ENCODE data around the gene RAB36.

The RAB36 gene, protein sequence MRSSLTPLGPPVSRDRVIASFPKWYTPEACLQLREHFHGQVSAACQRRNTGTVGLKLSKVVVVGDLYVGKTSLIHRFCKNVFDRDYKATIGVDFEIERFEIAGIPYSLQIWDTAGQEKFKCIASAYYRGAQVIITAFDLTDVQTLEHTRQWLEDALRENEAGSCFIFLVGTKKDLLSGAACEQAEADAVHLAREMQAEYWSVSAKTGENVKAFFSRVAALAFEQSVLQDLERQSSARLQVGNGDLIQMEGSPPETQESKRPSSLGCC

DNA sequence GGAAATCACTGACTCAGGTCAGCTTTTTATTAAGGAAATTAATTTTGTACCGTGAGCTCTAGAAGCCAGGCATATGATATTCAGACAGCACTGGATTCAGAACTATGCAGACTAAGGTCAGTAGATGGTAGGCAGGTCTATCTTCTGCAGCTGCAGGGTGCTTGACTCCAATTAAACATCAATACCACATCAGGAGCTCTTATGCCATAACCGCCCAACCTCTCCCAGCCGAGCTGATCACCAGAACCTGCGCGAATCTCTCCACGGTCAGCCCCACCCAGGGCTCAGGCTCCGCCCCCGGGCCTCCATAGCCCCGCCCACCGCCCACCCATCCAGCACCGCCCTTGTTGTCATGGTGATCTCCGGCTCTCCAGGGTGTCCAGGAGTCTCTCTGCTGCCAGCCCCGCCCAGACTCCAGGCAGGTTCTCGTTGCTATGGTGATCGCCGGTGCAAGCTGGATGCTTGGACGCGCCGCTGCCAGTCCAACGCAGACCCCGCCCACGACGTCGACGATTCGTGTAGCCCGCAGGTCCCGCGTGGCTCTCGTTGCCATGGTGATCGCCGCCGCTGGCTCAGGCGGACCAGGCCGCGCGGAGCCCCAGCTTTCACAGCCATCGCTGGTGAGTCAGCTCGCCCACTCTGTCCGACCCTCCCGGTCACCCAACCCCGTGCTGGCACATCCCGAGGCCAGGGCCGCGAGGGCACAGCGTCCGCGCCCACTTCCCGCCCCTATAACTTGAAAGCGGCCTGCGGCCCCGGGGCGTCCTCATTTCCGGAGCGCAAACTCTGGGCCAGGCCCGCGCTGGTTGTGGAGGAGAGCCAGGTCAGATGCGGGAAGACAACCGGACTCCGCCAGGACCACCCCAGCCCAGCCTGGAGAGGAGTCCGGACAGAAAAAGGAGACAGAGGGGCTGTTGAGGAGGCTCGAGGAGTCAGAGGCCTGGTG lies at the start of gene RAB36:
TSS of gene RAB36 (plus strand) at position 546 of the 946 bp plus-strand sequence. CDS start 1,140 bp downstream, outside the sequence.
- peak; percentile 77 for DNase-seq

DNA sequence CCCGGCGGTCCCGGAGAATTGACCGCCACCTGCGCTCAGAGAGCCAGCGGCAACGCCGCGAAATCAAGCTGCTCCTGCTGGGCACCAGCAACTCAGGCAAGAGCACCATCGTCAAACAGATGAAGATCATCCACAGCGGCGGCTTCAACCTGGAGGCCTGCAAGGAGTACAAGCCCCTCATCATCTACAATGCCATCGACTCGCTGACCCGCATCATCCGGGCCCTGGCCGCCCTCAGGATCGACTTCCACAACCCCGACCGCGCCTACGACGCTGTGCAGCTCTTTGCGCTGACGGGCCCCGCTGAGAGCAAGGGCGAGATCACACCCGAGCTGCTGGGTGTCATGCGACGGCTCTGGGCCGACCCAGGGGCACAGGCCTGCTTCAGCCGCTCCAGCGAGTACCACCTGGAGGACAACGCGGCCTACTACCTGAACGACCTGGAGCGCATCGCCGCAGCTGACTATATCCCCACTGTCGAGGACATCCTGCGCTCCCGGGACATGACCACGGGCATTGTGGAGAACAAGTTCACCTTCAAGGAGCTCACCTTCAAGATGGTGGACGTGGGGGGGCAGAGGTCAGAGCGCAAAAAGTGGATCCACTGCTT lies 49.4 kb upstream of the RAB36 start:
- no peak for DNase-seq

DNA sequence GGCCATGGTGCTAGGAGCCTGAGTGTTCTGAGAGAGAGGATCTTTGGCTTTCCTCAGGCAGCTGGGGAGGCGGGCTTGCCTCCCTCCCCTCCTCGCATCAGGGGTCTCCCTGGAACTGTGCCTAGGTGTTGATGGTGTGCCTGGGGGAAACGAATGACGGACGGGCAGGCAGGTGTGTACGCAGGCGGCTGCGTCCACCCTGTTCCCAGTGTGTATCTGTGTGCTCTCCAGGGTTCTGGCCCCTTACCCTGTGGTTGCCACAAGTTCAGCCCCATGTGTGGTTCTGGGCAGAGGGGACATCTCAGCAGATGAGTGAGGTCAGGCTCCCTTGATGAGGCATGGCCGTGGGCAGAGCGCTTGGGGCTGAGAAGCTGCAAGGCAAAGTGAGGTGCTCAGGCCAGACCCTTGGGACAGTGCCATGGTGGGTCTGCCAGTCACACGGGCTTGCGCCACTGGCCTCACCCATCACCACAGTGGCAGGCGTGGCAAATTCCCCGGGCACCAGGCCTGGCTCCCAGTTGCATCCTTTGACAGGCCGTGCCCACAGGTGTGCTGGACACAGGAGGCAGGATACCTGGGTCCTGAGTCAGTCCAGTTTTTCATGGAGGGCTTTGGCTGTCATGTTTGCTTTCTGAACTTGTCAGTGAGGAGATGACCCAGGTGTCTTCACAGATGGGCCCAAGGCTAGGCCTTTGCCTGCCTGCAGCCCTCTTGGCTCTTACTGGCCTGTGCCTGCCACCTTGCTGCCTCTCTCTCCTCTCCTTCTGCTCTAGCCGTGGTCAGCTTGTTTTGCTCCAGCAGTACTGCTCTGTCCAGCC lies 47.7 kb upstream of the RAB36 start:
- no peak for DNase-seq

DNA sequence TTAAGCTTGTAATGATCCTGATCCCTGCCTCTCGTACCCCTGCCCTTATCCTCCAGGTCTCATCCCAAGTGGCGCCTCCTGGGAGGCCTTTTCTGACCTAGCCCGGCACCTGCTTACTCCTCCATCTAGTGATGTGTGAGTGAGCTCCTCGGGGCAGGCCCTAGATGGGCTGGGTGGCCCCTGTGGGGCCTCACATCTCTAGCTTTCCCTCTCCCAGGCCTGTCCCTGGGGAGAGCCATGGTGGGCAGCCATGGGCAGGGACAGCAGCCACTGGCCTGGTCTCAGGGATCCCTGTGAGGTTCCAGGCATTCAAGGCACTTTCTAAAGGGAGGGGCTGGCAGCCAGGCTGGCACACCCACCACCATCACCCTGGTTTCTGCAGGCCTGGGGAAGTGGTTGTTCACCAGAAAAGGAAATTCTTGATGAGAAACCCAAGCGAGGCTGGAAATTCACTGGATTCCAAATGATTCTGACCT lies 47.0 kb upstream of the RAB36 start:
- no peak for DNase-seq

DNA sequence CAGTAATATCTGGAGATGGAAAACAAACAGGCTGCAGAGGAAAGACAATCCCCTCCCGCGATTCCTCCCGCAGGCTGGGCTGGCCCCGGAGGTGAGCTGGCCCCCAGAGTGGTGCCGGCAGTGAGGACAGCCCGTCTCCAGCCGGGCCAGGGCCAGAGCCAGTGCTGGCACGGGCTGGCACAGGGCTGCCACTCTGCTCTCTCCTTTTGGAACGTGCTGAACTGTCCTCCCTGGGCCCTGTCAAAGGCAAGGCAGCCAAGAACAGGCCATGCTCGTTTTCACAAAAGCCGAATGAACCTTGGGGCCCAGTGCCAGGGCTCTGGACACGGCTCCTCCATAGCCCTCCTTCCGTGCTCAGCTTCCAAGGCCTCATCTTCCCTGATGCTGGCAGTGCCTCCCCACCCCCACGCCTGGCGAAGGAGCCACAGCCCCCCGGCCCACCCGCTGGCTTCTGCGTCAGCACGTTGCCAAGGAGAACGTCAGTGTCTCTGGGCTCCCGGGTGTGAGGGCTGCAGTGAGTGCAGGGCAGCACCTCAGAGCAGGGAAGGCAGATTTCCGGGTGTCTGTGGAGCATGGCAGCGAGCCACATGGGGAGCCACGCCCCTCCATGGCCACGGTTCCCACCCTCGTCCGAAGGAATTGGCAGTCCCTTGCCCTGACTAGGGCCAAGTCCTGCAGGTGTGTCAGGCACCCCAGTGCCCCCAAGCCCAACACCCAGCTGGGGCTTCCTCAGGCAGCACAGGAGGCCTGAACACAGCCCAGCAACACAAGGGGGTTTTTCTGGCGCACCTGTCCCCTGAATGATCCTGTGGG lies 46.4 kb upstream of the RAB36 start:
- no peak for DNase-seq

DNA sequence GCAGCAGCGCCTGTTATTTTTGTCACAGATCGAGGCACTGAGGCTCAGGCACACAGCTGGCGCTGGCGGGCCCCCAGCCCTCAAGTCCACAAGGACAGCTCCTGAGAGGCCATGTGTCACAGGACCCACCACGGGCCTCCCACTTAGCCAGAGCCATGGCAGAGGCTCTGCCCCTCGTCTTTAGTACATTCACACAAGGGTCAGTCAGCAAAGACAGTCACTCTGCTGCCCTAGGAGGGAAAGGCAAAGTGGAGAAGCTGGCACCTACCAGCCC lies 45.8 kb upstream of the RAB36 start:
- no peak for DNase-seq

DNA sequence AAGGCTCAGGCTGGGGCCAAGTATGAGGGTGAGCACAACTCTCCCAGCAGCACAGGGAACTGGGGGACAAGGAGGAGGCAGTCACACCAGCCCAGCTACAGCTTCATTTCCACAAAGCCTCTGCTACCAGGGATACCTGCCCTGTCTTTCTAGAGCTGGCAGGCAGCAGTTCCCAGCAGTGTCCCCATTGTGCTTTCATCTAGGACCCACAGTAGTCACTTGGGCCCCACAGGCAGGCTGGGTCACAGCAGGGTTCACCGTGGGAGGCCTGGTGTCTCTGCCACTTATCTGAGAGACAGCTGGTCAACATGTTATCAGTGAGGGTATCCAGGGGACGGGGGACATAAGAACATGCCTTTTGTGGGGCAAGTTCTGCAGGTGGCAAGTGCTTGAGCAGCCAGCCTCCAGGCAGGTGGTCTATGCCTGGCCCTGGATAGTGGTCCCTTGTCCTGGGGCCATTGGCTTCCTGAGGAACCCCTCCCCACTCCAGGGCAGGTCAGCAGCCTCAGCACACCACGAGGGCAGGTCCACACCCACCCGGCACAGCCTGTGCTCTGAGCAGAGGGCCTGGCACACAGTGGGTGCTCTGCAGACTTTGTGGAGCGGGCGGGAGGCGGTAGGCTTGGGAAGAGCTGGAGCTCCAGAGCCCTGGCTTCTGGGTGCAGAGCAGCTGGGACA lies 45.0 kb upstream of the RAB36 start:
- no peak for DNase-seq

DNA sequence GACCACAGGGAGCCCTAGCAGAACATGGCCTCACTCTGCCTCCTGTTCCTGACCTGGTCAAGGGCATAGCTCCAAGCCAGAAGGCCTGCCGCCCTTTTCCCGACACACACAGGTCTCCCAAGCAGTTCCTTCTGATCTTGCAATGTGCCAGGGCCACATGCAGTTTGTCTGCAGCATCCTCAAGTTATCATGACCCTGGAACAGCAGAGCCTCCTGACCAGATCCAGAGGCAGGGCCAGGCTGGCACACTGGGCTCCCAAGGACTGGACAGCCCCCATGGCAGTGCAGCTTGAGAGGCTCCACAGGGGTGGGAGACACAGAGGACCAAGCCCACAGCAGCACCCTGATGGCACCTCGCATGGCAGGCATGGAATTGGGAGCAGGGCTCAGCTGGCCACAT lies 43.8 kb upstream of the RAB36 start:
- no peak for DNase-seq

DNA sequence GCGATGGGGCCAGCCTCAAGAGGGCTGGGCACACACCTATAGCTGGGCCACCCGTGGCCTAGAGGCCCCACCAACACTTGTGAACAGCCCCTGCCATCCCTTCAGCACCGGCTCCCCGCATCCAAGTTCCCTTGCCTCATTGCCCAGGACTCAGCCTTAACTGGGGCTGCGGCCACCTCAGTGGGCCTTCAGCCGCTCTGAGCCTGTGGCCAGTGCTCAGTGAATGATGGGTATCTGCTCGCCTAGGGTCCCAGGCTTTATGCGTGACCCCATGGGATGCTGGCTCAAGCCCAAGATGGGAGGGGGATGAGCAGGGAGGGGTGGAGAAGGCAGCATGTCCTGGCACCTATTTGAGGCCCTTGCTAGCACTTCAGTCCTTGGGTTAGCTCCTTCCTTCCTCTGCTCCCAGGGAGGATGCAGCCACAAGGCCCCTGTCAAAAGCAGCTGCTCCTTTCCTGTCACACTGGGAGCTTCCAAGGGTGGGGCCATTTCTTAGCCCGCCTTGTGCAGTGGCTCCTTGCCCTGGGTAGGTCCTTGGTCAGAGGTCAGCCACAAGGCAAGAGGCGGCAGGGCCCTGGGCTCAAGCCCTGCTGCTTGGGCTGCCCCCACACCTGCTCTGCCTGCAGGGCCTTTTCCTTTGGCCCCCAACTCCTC lies 43.1 kb upstream of the RAB36 start:
- DNase-seq, result no peak

DNA sequence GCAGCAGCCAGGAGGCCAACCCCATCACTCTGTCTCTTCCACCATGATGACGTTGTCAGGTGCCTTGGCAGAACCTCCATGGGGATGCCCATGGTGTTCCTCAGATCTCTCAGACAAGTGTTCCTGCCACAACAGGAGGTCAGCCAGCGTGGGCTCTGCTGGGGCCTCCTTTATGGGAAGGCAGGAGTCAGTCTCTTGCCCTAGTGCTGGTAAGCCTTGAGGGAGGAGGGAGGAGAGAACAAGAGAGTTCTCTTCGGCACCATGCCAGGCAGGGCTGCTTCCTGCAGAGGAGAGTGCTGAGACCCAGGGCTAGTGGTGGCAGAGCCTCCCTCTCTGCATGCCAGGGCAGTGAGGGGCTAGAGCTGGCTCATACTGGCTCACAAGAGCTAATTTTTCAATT lies 42.5 kb upstream of the RAB36 start:
- no peak for DNase-seq

DNA sequence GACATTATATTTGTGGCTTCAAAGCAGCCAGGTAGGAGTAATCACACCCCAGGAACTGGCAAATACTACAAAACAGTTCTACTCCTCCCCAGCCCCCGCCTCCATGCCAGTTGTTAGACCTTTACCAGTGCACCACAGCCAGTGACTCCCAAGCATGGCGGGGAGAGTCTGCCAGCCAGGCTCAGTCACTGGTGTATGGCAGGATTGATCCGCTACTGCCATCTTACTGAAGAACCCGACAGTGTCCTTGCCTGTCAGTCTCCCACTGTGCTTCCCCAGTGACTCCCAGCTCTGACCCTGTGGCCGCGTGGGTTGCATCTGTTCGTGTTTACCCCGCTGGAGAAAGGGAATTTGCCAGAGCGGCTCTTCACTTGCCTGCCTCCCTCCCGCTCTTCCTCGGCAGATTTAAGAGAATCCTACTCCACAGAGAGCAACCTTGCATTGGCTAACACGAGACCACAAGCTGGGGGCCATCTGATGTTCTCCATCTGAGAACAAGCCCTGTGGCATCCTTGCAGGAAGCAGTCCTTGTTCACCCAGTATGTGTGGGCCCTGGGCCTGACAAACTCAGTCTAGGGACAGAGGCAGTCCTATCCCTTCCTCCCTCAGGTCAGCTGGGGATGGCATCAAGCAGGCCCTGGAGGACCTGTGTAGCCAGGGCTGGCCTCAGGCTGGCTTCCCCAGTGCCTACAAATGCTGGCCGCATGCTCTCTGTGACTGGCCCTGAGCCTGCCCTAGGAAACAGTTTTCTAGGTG lies 41.9 kb upstream of the RAB36 start:
- no peak for DNase-seq

DNA sequence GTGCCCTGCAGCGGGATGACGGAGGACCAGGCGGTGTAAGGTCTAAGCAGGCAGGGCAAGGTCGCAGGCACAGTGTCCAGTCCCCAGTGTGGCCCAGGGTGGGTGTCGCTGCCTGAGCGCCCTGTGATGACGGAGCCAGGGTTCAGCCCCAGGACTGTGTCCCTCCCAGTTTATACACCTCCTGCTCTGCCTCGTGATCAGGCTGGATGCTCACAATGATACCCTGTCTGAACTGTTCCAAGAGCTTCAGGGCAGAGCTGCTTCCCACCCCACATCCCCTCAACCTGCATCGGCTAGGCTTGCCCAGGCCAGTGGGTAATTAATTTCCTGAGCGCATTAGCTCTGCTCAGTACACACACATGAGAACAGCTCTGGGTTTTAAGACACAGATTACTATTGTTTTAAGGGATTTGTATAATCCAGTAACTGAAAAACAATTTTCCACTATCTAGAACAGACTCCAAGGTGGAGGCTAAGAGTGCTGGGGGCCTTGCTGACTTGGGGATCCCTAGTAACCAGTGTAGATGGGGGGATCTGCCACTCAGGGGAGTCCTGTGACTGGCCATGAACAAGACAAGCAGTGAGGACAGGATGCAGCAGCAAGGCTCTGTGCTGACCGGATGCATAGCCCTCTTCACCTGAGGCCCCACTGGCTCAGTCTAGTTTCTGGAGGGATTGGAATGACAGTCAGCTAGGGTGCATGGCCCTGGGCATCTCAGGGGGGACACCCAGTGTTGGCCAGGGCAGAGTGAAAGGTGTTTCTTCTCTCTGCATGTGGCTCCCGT lies 40.9 kb upstream of the RAB36 start:
- DNase-seq, result no peak

DNA sequence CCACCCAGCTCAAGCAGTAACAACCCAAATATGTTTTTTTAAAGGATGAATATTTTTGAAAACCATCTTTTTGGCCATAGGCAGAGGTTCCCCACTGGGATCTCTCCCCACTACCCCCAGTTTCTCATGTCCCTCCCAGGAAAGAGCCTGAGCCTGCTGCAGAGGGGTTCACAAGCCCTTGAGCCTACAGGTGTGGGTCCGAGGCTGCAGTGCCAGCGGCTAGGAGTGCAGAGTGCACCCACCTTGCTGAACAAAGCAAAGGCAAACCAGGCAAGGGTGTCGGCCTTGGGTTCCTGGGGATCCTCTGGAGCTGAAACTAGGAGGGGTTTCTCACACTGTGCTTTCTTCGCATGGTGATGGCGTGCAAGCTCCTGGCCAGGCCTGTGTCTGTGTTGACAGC lies 40.0 kb upstream of the RAB36 start:
- DNase-seq, result no peak

DNA sequence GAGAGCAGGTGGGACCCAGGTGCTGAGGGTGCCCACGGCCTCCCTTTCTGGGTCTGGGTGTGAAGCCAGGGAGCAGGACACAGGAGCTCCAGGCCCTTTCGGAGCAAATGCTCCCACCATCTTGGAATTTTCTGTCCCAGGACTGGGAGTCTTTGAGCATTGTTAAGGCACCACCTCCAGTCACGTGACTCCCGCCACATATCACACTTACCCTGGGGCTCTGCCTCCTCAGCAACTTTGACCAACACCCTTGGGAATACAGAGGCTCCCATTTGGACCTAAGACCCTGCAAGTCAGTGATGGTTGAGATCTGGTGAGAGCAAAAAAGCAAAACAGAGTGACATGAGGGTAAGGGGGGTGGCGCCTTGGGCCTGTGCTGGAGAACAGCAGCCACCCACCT lies 39.4 kb upstream of the RAB36 start:
- no peak for DNase-seq

DNA sequence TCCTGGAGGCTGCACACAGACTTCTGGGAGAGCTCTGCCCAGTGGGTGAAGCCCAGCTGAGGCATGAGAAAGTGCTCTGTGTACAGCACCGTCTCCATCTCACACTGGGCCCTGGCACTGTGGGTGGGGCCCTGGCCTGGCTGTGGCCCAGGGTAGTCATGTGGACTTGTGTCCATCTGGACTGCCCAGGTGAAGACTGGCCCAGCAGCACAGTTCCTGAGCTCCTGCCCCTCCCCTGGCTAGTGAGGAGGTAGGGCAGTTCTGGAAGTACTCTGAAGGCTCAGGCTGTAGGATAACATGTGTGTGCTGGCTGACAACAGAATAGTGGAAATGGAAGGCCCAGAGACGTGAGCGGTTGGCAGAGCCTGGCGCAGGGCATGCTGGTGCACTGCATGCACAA lies 38.9 kb upstream of the RAB36 start:
- no peak for DNase-seq

DNA sequence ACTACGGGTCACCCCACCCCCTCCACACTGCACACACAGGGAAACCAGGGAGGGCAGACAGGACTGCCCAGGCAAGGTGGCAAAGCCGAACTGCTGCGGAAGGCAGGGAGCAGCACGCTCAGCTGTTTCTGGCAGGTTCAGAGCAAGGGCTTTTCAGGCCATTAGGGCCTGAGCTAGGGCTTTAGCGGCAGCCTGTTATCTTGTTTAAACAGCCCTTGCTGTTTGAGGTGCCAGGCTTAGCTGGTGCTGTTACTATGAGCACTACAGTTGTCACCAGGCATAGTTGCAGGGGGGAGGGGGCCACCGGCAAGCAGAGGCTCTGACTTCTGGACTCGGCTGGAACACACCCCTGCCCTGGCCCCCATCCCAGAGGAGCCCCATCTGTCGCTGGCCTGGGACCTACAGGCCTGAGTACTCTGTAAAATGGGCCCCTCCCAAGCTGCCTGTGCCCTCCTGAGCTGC lies 38.3 kb upstream of the RAB36 start:
- DNase-seq, result no peak

DNA sequence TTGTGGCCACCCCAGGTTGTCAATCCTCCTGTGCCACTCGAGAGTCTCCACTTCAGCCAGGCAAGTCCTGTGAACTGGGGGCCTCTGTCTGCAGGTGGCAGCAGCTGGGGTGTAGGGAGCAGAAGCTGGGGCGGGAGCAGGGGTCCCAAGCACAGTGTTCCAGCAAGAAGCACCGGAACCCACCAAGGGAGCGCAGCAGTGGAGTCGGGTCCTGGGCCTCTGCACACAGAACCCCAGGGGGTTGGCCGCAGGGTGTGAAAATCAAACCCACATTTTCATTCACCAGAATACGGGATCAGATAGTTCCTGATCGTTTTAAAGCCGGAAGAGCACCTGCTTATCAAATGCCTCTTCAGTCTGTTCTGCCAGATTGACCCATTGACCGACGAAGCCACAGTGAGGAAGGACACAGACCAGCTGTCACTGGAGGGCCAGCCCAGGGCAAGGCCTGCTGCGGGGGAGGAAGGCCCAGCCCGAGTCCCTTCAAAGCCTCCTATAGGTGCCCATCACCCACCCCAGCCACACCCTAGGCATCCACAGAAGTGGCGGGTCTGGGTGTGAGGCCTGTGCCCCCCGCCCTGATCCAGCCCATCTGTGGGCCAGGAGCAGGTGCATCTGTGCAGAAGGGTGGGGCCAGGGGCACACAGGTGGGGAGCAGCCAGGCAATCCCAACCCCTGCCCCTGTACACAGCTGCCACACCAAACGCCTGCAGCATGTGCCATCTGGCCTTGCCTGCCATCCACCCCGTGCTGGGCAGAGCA lies 37.6 kb upstream of the RAB36 start:
- DNase-seq, result no peak

Data from activated CD4-positive, alpha-beta T cell treated with anti-CD3 and anti-CD28 coated beads for 1 hour (primary cell).